Activated CD8-positive, alpha-beta memory T cell treated with anti-CD3 and anti-CD28 coated beads, Interleukin-2, amount 10 ng/mL, durations not matched to agents 7 days and 5 days (primary cell): Measurements from ENCODE around the gene CXorf66. TPM values are rescaled to one million over a fixed set of nuclear protein-coding genes. Genes with fewer than 3 reads are reported as not detected.
A peak's percentile ranks its signal among the peaks of the same experiment; 100 is the strongest.

ENCODE experiments used
- ATAC-seq: fragments of 150-1000 bp; cut with Tn5 transposase; one replicate; pipeline ENCODE4 v1.10.0; 2021; ENCODE audit warnings: moderate library complexity
- CTCF ChIA-PET: fragments of 350-600 bp; sonication (Branson Sonifier 250); formaldehyde crosslinking; loops from one replicate; lab custom pipeline; 2021; ENCODE audit warnings: antibody characterized with exemption; lab: Charles Lee
- DNase-seq: peaks from one replicate; pipeline ENCODE4 v3.0.0-alpha.2; 2020
- H3K27ac Mint-ChIP-seq: one replicate; pipeline ENCODE4 v1.8.0; 2021; ENCODE audit warnings: mild to moderate bottlenecking, mixed read lengths
- H3K27me3 Mint-ChIP-seq: one replicate; pipeline ENCODE4 v1.8.0; 2021; ENCODE audit warnings: mixed read lengths
- H3K36me3 Mint-ChIP-seq: one replicate; pipeline ENCODE4 v1.8.0; 2021; ENCODE audit warnings: mild to moderate bottlenecking, mixed read lengths
- H3K4me1 Mint-ChIP-seq: one replicate; pipeline ENCODE4 v1.8.0; 2021; ENCODE audit warnings: mixed read lengths
- H3K4me3 Mint-ChIP-seq: one replicate; pipeline ENCODE4 v1.8.0; 2021; ENCODE audit warnings: mild to moderate bottlenecking, moderate library complexity, mixed read lengths
- H3K9me3 Mint-ChIP-seq: one replicate; pipeline ENCODE4 v1.8.0; 2022; ENCODE audit warnings: low read depth, mixed read lengths
- microRNA-seq: library from miRNA; unstranded; fragments of <30 nt; microRNA quantifications from one replicate; pipeline ENCODE4 v1.2.0, GENCODE V29; 2022
- total RNA-seq, 2 experiments: library from RNA; stranded (reverse); gene quantifications; one replicate each; pipeline ENCODE4 v1.2.3, GENCODE V29; 2021

Gene CXorf66
- total RNA-seq, 2 experiments from 2014 or later: not detected

- Mint-ChIP-seq H3K4me1 (peaks cover 22% of the 10 kb centered on the region), H3K36me3 (peaks cover 2% of the 10 kb centered on the region), H3K9me3 (no peaks in the 10 kb centered on the region), H3K27me3 (no peaks in the 10 kb centered on the region), H3K4me3 (peak overlapping the region; percentile 15), H3K27ac (no peak overlapping the region)
- ATAC-seq (no peak), DNase-seq (no peak)
- CTCF ChIA-PET: no interaction called here
Measured at GRCh38 chrX:139909712-139910111, 55.6 kb downstream of the CXorf66 start.

GRCh38 chrX:139907078-139907477 lies 58.2 kb downstream of the CXorf66 start:
- Mint-ChIP-seq H3K27ac (no peak overlapping the region), H3K36me3 (no peaks in the 10 kb centered on the region), H3K9me3 (no peaks in the 10 kb centered on the region), H3K4me1 (peaks cover 22% of the 10 kb centered on the region), H3K4me3 (no peak overlapping the region), H3K27me3 (no peaks in the 10 kb centered on the region)
- no peak for DNase-seq
- no peak for ATAC-seq
- CTCF ChIA-PET: no interaction called here

DNA sequence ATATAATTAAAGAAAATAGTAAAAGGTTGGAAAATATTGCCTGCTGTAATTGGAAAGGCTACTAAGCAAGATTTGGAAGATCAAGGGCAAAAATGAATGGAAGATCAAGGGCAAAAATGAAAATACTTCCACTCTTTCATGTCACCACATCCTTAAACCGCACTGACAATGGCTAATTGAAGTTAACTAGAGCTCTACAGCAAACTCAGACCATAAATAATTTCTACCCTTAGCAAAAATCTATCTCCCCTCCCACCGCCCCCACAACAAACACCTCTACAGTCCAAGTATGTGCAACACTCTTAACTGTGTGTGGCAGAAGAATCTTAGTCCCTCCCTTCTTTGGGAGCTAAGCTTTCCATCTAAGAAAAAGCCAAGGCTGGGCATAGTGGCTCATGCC lies 59.6 kb downstream of the CXorf66 start:
- H3K27ac Mint-ChIP-seq: no peak overlapping the region
- no peaks in the 10 kb centered on the region for H3K36me3 Mint-ChIP-seq
- no peaks in the 10 kb centered on the region for H3K27me3 Mint-ChIP-seq
- H3K9me3 Mint-ChIP-seq: no peaks in the 10 kb centered on the region
- CTCF ChIA-PET: no interaction called here
- H3K4me1 Mint-ChIP-seq: peaks cover 16% of the 10 kb centered on the region
- H3K4me3 Mint-ChIP-seq: no peak overlapping the region
- no peak for ATAC-seq
- no peak for DNase-seq

Small RNA genes lying within 50 kb of the gene (microRNA-seq; reads per million reads assigned to microRNA genes)
- gene MIR505: 145 reads per million, percentile 70 among the genes with 10 or more reads in this experiment

Other genes with a start within 250 kb of the CXorf66 start
- gene ATP11C, start 32.5 kb downstream of the CXorf66 start, total RNA-seq: 10 to 100 TPM; 13.1 to 13.3 TPM